Peyer's patch (tissue), 4 donors: ENCODE measurements around the gene VPS33A.

Source experiments
- POLR2A ChIP-seq, 2 donors: fragments of 450-650 bp; IDR thresholded peaks; one replicate each; pipeline ENCODE4 v1.5.1; 2017; ENCODE audit warnings: antibody characterized with exemption in 2 of 2, mild to moderate bottlenecking in 2 of 2, moderate library complexity in 2 of 2
- TF ChIP-seq, protein P1 (sequence below), 6 experiments: fragments of 450-650 bp in 4 of 6; fragments of 200-600 bp in 2 of 6; sonication (generic) in 1 of 6; IDR thresholded peaks; one replicate each; pipeline ENCODE4 v1.5.1; 2017 to 2019; ENCODE audit warnings: antibody characterized with exemption in 6 of 6, mild to moderate bottlenecking in 3 of 6, moderate library complexity in 1 of 6

DNA sequence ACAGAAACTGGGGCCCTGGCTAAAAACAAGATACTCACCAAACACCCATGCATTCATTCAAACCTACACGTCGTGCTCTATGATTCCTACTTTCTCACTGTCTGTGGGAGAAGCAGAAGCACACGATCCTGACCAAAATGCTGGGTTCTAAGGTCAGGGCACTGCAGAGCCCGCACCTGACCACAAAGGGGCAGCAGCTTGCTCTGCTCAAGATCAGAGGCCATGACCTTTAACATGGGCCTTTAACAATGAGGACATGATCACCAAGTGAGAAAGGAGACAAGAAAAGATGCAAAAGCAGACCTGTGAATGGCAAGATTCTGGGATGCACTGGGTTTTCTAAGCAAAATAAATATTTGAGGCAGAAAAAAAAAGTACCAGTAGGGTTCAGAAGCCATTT, 40.1 kb upstream of the VPS33A start:
- TF ChIP-seq POLR2A (IDR thresholded peaks at IDR 0.05): no peak
- TF ChIP-seq, protein P1, sequence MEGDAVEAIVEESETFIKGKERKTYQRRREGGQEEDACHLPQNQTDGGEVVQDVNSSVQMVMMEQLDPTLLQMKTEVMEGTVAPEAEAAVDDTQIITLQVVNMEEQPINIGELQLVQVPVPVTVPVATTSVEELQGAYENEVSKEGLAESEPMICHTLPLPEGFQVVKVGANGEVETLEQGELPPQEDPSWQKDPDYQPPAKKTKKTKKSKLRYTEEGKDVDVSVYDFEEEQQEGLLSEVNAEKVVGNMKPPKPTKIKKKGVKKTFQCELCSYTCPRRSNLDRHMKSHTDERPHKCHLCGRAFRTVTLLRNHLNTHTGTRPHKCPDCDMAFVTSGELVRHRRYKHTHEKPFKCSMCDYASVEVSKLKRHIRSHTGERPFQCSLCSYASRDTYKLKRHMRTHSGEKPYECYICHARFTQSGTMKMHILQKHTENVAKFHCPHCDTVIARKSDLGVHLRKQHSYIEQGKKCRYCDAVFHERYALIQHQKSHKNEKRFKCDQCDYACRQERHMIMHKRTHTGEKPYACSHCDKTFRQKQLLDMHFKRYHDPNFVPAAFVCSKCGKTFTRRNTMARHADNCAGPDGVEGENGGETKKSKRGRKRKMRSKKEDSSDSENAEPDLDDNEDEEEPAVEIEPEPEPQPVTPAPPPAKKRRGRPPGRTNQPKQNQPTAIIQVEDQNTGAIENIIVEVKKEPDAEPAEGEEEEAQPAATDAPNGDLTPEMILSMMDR (IDR thresholded peaks at IDR 0.05): no peak
